Measurements from ENCODE around the gene C6orf89.

C6orf89 gene

GRCh38 chr6:36928547-36928918 is 42.8 kb downstream of the C6orf89 start:
- Histone ChIP-seq H3K27ac (no peak overlapping the region), H3K9me3 (ENCODE audit: control insufficient read depth, low read length) (no peaks in the 10 kb centered on the region), H2AFZ (no peak overlapping the region), H3K4me1 (no peaks in the 10 kb centered on the region), H3K27me3 (ENCODE audit: control insufficient read depth, insufficient read depth, low read length) (no peaks in the 10 kb centered on the region), H3K4me2 (ENCODE audit: low read length) (no peak overlapping the region), H3K9ac (no peak overlapping the region), H3K36me3 (ENCODE audit: control insufficient read depth, insufficient read depth, low read length) (no peaks in the 10 kb centered on the region), H3K79me2 (no peaks in the 10 kb centered on the region), H3K4me3 (ENCODE audit: low read depth, low read length) (no peak overlapping the region)
- TF ChIP-seq CTCF (IDR thresholded peaks at IDR 0.05): no peak

- no peak overlapping the region for H2AFZ ChIP-seq
- H3K4me1 ChIP-seq: no peaks in the 10 kb centered on the region
- H3K27me3 ChIP-seq (ENCODE audit: control insufficient read depth, insufficient read depth, low read length): no peaks in the 10 kb centered on the region
- no peak overlapping the region for H3K4me2 ChIP-seq (ENCODE audit: low read length)
- no peaks in the 10 kb centered on the region for H3K36me3 ChIP-seq (ENCODE audit: control insufficient read depth, insufficient read depth, low read length)
- no peak overlapping the region for H3K4me3 ChIP-seq (ENCODE audit: low read depth, low read length)
- no peak for TF ChIP-seq CTCF (IDR thresholded peaks at IDR 0.05)
- no peak overlapping the region for H3K27ac ChIP-seq
- no peaks in the 10 kb centered on the region for H3K9me3 ChIP-seq (ENCODE audit: control insufficient read depth, low read length)
- H3K79me2 ChIP-seq: no peaks in the 10 kb centered on the region
- H3K9ac ChIP-seq: no peak overlapping the region
Measured at GRCh38 chr6:36929152-36929551, 43.4 kb downstream of the C6orf89 start.

GRCh38 chr6:36929607-36930006 is 43.9 kb downstream of the C6orf89 start:
- no peaks in the 10 kb centered on the region for H3K9me3 ChIP-seq (ENCODE audit: control insufficient read depth, low read length)

GRCh38 chr6:36930483-36930882 is 44.7 kb downstream of the C6orf89 start:
- Histone ChIP-seq H3K9ac (no peak overlapping the region), H3K4me3 (ENCODE audit: low read depth, low read length) (no peak overlapping the region), H3K9me3 (ENCODE audit: control insufficient read depth, low read length) (no peaks in the 10 kb centered on the region), H3K36me3 (ENCODE audit: control insufficient read depth, insufficient read depth, low read length) (no peaks in the 10 kb centered on the region), H2AFZ (no peak overlapping the region), H3K79me2 (no peaks in the 10 kb centered on the region), H3K27ac (no peak overlapping the region), H3K4me1 (no peaks in the 10 kb centered on the region), H3K27me3 (ENCODE audit: control insufficient read depth, insufficient read depth, low read length) (no peaks in the 10 kb centered on the region), H3K4me2 (ENCODE audit: low read length) (no peak overlapping the region)
- no peak for TF ChIP-seq CTCF (IDR thresholded peaks at IDR 0.05)

More at GRCh38 chr6:36929607-36930006, 43.9 kb downstream of the C6orf89 start:
- H3K27me3 ChIP-seq (ENCODE audit: control insufficient read depth, insufficient read depth, low read length): no peaks in the 10 kb centered on the region
- H3K4me3 ChIP-seq (ENCODE audit: low read depth, low read length): no peak overlapping the region
- no peak overlapping the region for H3K27ac ChIP-seq
- H3K9ac ChIP-seq: no peak overlapping the region
- H3K4me1 ChIP-seq: no peaks in the 10 kb centered on the region
- no peak overlapping the region for H2AFZ ChIP-seq
- TF ChIP-seq CTCF (IDR thresholded peaks at IDR 0.05): no peak
- no peaks in the 10 kb centered on the region for H3K79me2 ChIP-seq
- no peaks in the 10 kb centered on the region for H3K36me3 ChIP-seq (ENCODE audit: control insufficient read depth, insufficient read depth, low read length)
- no peak overlapping the region for H3K4me2 ChIP-seq (ENCODE audit: low read length)

- Histone ChIP-seq H3K4me1 (no peaks in the 10 kb centered on the region), H3K9ac (no peak overlapping the region), H3K27ac (no peak overlapping the region), H3K9me3 (ENCODE audit: control insufficient read depth, low read length) (no peaks in the 10 kb centered on the region), H2AFZ (no peak overlapping the region), H3K27me3 (ENCODE audit: control insufficient read depth, insufficient read depth, low read length) (no peaks in the 10 kb centered on the region), H3K36me3 (ENCODE audit: control insufficient read depth, insufficient read depth, low read length) (no peaks in the 10 kb centered on the region), H3K4me2 (ENCODE audit: low read length) (no peak overlapping the region), H3K79me2 (no peaks in the 10 kb centered on the region), H3K4me3 (ENCODE audit: low read depth, low read length) (no peak overlapping the region)
- no peak for TF ChIP-seq CTCF (IDR thresholded peaks at IDR 0.05)
Measured at GRCh38 chr6:36933102-36933501, 47.4 kb downstream of the C6orf89 start.
